HepG2 (cell line): ENCODE data around the gene PRKCSH. TPM values are rescaled to one million over a fixed set of nuclear protein-coding genes. Genes with fewer than 3 reads are reported as not detected.

ENCODE experiments used
- BORCS8-MEF2B ChIP-seq: sonication (generic); formaldehyde crosslinking; IDR thresholded peaks from 2 replicates; pipeline ENCODE4 v1.8.0; 2022; ENCODE audit warnings: mild to moderate bottlenecking, missing genetic modification reagents
- CBFB ChIP-seq: sonication (generic); formaldehyde crosslinking; IDR thresholded peaks from 2 replicates; pipeline ENCODE4 v1.4.0; 2020; ENCODE audit warnings: missing genetic modification reagents
- HCFC1 ChIP-seq: fragments of 150-350 bp; IDR thresholded peaks from 2 replicates; pipeline ENCODE4 v1.6.1; 2014; ENCODE audit warnings: low read depth, low read length
- HDAC1 ChIP-seq: sonication (generic); formaldehyde crosslinking; IDR thresholded peaks from 2 replicates; pipeline ENCODE4 v1.5.1; 2020; ENCODE audit warnings: mild to moderate bottlenecking, missing genetic modification reagents
- HDAC2 ChIP-seq: sonication (generic); formaldehyde crosslinking; IDR thresholded peaks from 2 replicates; pipeline ENCODE4 v1.4.0; 2020; ENCODE audit warnings: missing genetic modification reagents
- HNF4G ChIP-seq, 2 experiments: sonication (generic) in 1 of 2; formaldehyde crosslinking in 1 of 2; IDR thresholded peaks; 2 replicates each; pipeline versions ENCODE4 v1.4.0 to v1.6.1; 2011 to 2020; ENCODE audit warnings: borderline replicate concordance in 2 of 2, low read depth in 2 of 2, mild to moderate bottlenecking in 2 of 2, low read length in 1 of 2, missing genetic modification reagents in 1 of 2, moderate library complexity in 1 of 2
- KLF9 ChIP-seq: IDR thresholded peaks from 2 replicates; pipeline ENCODE4 v1.6.1; 2016; ENCODE audit warnings: low read depth
- KMT2A ChIP-seq: sonication (generic); formaldehyde crosslinking; IDR thresholded peaks from 2 replicates; pipeline ENCODE4 v1.4.0; 2020; ENCODE audit warnings: missing genetic modification reagents
- MXI1 ChIP-seq: IDR thresholded peaks from 3 replicates; pipeline ENCODE4 v1.6.1; 2012; ENCODE audit warnings: low read depth, low read length, inconsistent platforms, borderline replicate concordance
- PITX1 ChIP-seq: sonication (generic); formaldehyde crosslinking; IDR thresholded peaks from 2 replicates; pipeline ENCODE4 v1.5.1; 2020; ENCODE audit warnings: mild to moderate bottlenecking, missing genetic modification reagents
- RAD51 ChIP-seq: fragments of 450-650 bp; IDR thresholded peaks from 2 replicates; pipeline ENCODE4 v1.6.1; 2016; ENCODE audit warnings: borderline replicate concordance
- ZFAT ChIP-seq: sonication (generic); formaldehyde crosslinking; conservative IDR thresholded peaks from 2 replicates; pipeline ENCODE4 v1.8.1; 2023; ENCODE audit warnings: missing genetic modification reagents, inconsistent platforms
- ZNF264 ChIP-seq: sonication (generic); formaldehyde crosslinking; IDR thresholded peaks from 2 replicates; pipeline ENCODE4 v1.4.0; 2020; ENCODE audit warnings: missing genetic modification reagents
- ZNF547 ChIP-seq: sonication (generic); formaldehyde crosslinking; IDR thresholded peaks from 2 replicates; pipeline ENCODE4 v1.5.1; 2020; ENCODE audit warnings: mild to moderate bottlenecking, missing genetic modification reagents
- ZNF761 ChIP-seq: sonication (generic); formaldehyde crosslinking; conservative IDR thresholded peaks from 2 replicates; pipeline ENCODE4 v1.4.0; 2020; ENCODE audit warnings: mild to moderate bottlenecking, missing genetic modification reagents
- ZNF788 ChIP-seq: sonication (generic); formaldehyde crosslinking; IDR thresholded peaks from 2 replicates; pipeline ENCODE4 v1.5.0; 2020; ENCODE audit warnings: mild to moderate bottlenecking, missing genetic modification reagents, borderline replicate concordance
- polyA plus RNA-seq, 8 experiments: library from polyadenylated mRNA; depleted of rRNA in 3 of 8; stranded (reverse) in 7 of 8; unstranded in 1 of 8; fragments of >200 nt; fragmentation: Illumina TruSeq in 4 of 8; extraction: Trizol in 4 of 8; gene quantifications; 2 replicates each; pipeline versions ENCODE4 v1.2.1 to v1.2.3, GENCODE V29; 2011 to 2016; ENCODE audit warnings: low read depth in 4 of 8, missing spikeins in 1 of 8, mixed read lengths in 1 of 8; ENCODE audit not compliant: insufficient read depth in 1 of 8
- total RNA-seq, 5 experiments: library from RNA; depleted of rRNA; stranded (reverse); fragments of >200 nt; fragmentation: Illumina TruSeq; extraction: Trizol; gene quantifications; 2 replicates each; pipeline ENCODE4 v1.2.3, GENCODE V29; 2016; ENCODE audit warnings: low read depth in 1 of 5
- TF ChIP-seq, protein P1 (sequence below): sonication (generic); formaldehyde crosslinking; IDR thresholded peaks from 2 replicates; pipeline ENCODE4 v1.8.0; 2022; ENCODE audit warnings: mild to moderate bottlenecking, missing genetic modification reagents, moderate library complexity
- TF ChIP-seq, protein P2 (sequence below): IDR thresholded peaks from 2 replicates; pipeline ENCODE4 v1.6.1; 2016; ENCODE audit warnings: missing compliant biosample characterization, missing genetic modification reagents, borderline replicate concordance
- TF ChIP-seq, protein P3 (sequence below): sonication (generic); formaldehyde crosslinking; IDR thresholded peaks from 2 replicates; pipeline ENCODE4 v1.4.0; 2020; ENCODE audit warnings: missing genetic modification reagents, mild to moderate bottlenecking, borderline replicate concordance
- TF ChIP-seq, protein P4 (sequence below): sonication (generic); formaldehyde crosslinking; IDR thresholded peaks from 2 replicates; pipeline ENCODE4 v1.5.1; 2020; ENCODE audit warnings: mild to moderate bottlenecking, missing genetic modification reagents, moderate library complexity
- TF ChIP-seq, protein P5 (sequence below): sonication (generic); formaldehyde crosslinking; IDR thresholded peaks from 2 replicates; pipeline ENCODE4 v1.5.0; 2020; ENCODE audit warnings: missing genetic modification reagents

The PRKCSH gene
- total and polyA plus RNA-seq, 2 of the 13 experiments (the other 11 are each of a cell fraction or from before 2014, with no cell fraction given) = 85.1 to 125 TPM

GRCh38 chr19:11435057-11435832, at the start of gene PRKCSH, which contains the start of gene ODAD3 (continued):
- TF ChIP-seq, protein P1, sequence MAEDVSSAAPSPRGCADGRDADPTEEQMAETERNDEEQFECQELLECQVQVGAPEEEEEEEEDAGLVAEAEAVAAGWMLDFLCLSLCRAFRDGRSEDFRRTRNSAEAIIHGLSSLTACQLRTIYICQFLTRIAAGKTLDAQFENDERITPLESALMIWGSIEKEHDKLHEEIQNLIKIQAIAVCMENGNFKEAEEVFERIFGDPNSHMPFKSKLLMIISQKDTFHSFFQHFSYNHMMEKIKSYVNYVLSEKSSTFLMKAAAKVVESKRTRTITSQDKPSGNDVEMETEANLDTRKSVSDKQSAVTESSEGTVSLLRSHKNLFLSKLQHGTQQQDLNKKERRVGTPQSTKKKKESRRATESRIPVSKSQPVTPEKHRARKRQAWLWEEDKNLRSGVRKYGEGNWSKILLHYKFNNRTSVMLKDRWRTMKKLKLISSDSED = no peak
- TF ChIP-seq HDAC1 = peak; percentile 88
- TF ChIP-seq ZNF264 (CRISPR knock-in tag) = peak; percentile 75; the same call in 1 of the 2 replicates
- no peak for TF ChIP-seq KLF9 (CRISPR knock-in tag)
- TF ChIP-seq, protein P2, sequence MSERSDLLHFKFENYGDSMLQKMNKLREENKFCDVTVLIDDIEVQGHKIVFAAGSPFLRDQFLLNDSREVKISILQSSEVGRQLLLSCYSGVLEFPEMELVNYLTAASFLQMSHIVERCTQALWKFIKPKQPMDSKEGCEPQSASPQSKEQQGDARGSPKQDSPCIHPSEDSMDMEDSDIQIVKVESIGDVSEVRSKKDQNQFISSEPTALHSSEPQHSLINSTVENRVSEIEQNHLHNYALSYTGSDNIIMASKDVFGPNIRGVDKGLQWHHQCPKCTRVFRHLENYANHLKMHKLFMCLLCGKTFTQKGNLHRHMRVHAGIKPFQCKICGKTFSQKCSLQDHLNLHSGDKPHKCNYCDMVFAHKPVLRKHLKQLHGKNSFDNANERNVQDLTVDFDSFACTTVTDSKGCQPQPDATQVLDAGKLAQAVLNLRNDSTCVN (CRISPR knock-in tag) = 0 out of 2 replicates have a peak, but pooled peaks have one; percentile 26
- TF ChIP-seq, protein P3, sequence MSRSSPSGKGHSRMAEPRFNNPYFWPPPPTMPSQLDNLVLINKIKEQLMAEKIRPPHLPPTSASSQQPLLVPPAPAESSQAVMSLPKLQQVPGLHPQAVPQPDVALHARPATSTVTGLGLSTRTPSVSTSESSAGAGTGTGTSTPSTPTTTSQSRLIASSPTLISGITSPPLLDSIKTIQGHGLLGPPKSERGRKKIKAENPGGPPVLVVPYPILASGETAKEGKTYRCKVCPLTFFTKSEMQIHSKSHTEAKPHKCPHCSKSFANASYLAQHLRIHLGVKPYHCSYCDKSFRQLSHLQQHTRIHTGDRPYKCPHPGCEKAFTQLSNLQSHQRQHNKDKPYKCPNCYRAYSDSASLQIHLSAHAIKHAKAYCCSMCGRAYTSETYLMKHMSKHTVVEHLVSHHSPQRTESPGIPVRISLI (CRISPR knock-in tag) = no peak
- TF ChIP-seq, protein P4, sequence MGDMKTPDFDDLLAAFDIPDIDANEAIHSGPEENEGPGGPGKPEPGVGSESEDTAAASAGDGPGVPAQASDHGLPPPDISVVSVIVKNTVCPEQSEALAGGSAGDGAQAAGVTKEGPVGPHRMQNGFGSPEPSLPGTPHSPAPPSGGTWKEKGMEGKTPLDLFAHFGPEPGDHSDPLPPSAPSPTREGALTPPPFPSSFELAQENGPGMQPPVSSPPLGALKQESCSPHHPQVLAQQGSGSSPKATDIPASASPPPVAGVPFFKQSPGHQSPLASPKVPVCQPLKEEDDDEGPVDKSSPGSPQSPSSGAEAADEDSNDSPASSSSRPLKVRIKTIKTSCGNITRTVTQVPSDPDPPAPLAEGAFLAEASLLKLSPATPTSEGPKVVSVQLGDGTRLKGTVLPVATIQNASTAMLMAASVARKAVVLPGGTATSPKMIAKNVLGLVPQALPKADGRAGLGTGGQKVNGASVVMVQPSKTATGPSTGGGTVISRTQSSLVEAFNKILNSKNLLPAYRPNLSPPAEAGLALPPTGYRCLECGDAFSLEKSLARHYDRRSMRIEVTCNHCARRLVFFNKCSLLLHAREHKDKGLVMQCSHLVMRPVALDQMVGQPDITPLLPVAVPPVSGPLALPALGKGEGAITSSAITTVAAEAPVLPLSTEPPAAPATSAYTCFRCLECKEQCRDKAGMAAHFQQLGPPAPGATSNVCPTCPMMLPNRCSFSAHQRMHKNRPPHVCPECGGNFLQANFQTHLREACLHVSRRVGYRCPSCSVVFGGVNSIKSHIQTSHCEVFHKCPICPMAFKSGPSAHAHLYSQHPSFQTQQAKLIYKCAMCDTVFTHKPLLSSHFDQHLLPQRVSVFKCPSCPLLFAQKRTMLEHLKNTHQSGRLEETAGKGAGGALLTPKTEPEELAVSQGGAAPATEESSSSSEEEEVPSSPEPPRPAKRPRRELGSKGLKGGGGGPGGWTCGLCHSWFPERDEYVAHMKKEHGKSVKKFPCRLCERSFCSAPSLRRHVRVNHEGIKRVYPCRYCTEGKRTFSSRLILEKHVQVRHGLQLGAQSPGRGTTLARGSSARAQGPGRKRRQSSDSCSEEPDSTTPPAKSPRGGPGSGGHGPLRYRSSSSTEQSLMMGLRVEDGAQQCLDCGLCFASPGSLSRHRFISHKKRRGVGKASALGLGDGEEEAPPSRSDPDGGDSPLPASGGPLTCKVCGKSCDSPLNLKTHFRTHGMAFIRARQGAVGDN (CRISPR knock-in tag) = peak; percentile 91
- TF ChIP-seq PITX1 (CRISPR knock-in tag) = peak; percentile 52; the same call in 1 of the 2 replicates
- TF ChIP-seq ZNF761 (CRISPR knock-in tag) = no peak; the same call in 1 of the 2 replicates
- TF ChIP-seq, protein P5, sequence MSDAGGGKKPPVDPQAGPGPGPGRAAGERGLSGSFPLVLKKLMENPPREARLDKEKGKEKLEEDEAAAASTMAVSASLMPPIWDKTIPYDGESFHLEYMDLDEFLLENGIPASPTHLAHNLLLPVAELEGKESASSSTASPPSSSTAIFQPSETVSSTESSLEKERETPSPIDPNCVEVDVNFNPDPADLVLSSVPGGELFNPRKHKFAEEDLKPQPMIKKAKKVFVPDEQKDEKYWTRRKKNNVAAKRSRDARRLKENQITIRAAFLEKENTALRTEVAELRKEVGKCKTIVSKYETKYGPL (CRISPR knock-in tag) = no peak
- peak; percentile 92 for TF ChIP-seq BORCS8-MEF2B (CRISPR knock-in tag)
- peak; percentile 64; the same call in 1 of the 2 replicates for TF ChIP-seq ZNF788
- TF ChIP-seq HNF4G (IDR thresholded peaks at IDR 0.05; ENCODE audit: borderline replicate concordance, low read depth, low read length) = peak; percentile 96
- peak; percentile 85; the same call in 1 of the 2 replicates for TF ChIP-seq HNF4G (CRISPR knock-in tag; IDR thresholded peaks at IDR 0.05; ENCODE audit: borderline replicate concordance, low read depth)
- TF ChIP-seq CBFB = peak; percentile 76; the same call in 1 of the 2 replicates
- TF ChIP-seq HDAC2 = peak; percentile 10
- peak; percentile 51 for TF ChIP-seq KMT2A
- TF ChIP-seq ZFAT (CRISPR knock-in tag) = no peak
- TF ChIP-seq RAD51 = peak; percentile 95
- TF ChIP-seq MXI1 = peak; percentile 92
- peak; percentile 75 for TF ChIP-seq ZNF547 (CRISPR knock-in tag)
- TF ChIP-seq HCFC1 = peak; percentile 94
